AG09319 (cell line): Measurements from ENCODE around the gene SDHD.

ENCODE experiments used
- DNase-seq: peaks from one replicate; pipeline ENCODE4 v3.0.0-alpha.2; 2010; ENCODE audit warnings: low read depth; ENCODE audit errors: extremely low read depth
- CTCF ChIP-seq: IDR thresholded peaks from 2 replicates; pipeline ENCODE4 v1.5.1; 2011; ENCODE audit warnings: low read depth, mild to moderate bottlenecking, inconsistent platforms, low read length, moderate library complexity

SDHD gene

GRCh38 chr11:112113539-112114457, 27.1 kb downstream of the SDHD start:
- peak; percentile 24 for DNase-seq
- peak; percentile 66 for TF ChIP-seq CTCF

GRCh38 chr11:112114460-112114859, 27.8 kb downstream of the SDHD start:
- no peak for TF ChIP-seq CTCF
- no peak for DNase-seq

- DNase-seq: no peak
- no peak for TF ChIP-seq CTCF
These were observed 28.7 kb downstream of the SDHD start for GRCh38 chr11:112115386-112115785.

GRCh38 chr11:112118176-112118575, 31.5 kb downstream of the SDHD start:
- TF ChIP-seq CTCF: no peak
- DNase-seq: no peak

GRCh38 chr11:112121981-112122615, 35.4 kb downstream of the SDHD start:
- no peak for DNase-seq

GRCh38 chr11:112123129-112123528, 36.5 kb downstream of the SDHD start:
- no peak for TF ChIP-seq CTCF
- DNase-seq: no peak

More at GRCh38 chr11:112121981-112122615, 35.4 kb downstream of the SDHD start:
- TF ChIP-seq CTCF: no peak

GRCh38 chr11:112127056-112127455, 40.4 kb downstream of the SDHD start:
- no peak for TF ChIP-seq CTCF
- DNase-seq: no peak
